PC-3 (cell line): ENCODE measurements around the gene NEGR1.

Experiments
- CTCF ChIP-seq: fragments of 300-600 bp; sonication (generic); conservative IDR thresholded peaks from 2 replicates; pipeline ENCODE4 v1.5.1; 2017; ENCODE audit warnings: antibody characterized with exemption, low read depth, mild to moderate bottlenecking, low read length
- EZH2 ChIP-seq: fragments of 300-600 bp; sonication (generic); IDR thresholded peaks from one replicate; pipeline ENCODE4 v1.6.1; 2017; ENCODE audit warnings: antibody characterized with exemption, mild to moderate bottlenecking, low read length; ENCODE audit not compliant: unreplicated experiment

- no peak for TF ChIP-seq CTCF
- no peak for TF ChIP-seq EZH2
Observed at GRCh38 chr1:71914626-71915025, 367.7 kb downstream of the NEGR1 start.
